ENCODE measurements around the gene CFTR.

DNA sequence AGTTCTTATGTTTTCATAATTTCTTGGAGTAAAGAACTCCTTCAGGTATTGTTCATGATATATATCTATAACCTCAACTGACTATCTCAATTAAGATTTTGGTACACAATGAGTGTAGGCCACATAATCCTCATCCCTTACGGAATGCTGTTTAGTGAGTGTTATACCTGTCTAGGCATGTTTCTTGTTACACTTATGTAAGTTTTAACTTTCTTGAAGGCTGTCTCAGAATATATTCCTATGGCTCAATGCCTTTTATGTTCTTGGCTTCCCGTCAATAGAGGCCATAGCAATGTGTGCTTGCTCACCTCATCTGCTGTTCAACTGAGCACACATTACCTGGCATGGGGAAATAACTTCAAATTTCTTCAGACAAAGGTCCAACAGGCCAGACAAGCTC is 208.3 kb downstream of the CFTR start:
- TF ChIP-seq POLR2A (IDR thresholded peaks at IDR 0.05), result no peak
- TF ChIP-seq, protein P1, sequence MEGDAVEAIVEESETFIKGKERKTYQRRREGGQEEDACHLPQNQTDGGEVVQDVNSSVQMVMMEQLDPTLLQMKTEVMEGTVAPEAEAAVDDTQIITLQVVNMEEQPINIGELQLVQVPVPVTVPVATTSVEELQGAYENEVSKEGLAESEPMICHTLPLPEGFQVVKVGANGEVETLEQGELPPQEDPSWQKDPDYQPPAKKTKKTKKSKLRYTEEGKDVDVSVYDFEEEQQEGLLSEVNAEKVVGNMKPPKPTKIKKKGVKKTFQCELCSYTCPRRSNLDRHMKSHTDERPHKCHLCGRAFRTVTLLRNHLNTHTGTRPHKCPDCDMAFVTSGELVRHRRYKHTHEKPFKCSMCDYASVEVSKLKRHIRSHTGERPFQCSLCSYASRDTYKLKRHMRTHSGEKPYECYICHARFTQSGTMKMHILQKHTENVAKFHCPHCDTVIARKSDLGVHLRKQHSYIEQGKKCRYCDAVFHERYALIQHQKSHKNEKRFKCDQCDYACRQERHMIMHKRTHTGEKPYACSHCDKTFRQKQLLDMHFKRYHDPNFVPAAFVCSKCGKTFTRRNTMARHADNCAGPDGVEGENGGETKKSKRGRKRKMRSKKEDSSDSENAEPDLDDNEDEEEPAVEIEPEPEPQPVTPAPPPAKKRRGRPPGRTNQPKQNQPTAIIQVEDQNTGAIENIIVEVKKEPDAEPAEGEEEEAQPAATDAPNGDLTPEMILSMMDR (IDR thresholded peaks at IDR 0.05), result no peak

Measured in thyroid gland (tissue), 4 donors.